ENCODE results near the gene CPM. TPM values are rescaled to one million over a fixed set of nuclear protein-coding genes. Genes with fewer than 3 reads are reported as not detected.

Gene CPM
- total RNA-seq, 1 donor from 2014 or later, result 2.2 TPM

DNA sequence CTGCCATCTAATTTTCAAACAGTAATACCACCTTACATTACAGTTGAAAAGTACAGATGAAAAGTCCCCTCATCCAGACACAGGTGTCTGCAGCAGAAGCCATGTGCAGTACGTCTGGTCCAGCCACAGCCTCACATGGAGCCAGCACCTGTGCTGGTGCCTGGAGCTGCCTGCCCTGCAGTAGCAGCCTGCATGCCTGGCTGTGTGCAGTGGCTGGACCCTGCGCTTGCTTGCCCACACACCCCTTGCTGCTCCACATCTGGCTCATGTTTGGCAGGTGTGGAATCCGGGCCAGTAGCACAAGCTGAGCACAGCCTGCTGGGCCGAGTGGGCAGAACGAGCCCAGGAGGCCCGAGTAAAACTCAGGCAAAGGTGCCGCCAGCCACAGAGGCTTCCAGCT is 21.8 kb upstream of the CPM start:
- no peak for DNase-seq

DNA sequence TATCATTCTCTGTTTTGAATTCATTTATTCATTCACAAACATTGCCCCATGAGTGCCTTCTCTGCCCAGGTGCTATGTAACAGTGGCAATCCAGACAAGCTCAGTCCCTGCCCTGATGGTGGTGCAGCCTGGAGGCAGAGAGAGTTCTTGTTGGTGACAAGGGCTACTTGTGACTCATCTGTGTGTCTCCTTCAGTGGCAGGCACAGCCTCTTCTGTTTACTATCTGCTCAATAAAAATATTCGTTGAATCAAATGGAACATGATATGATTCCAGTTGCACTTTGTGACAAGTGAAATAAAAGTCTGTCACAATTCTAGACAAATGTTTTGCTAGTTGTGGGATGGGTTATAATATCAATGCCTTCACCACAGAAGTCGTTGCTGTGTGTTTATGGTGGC is 20.6 kb upstream of the CPM start:
- DNase-seq, result no peak

DNA sequence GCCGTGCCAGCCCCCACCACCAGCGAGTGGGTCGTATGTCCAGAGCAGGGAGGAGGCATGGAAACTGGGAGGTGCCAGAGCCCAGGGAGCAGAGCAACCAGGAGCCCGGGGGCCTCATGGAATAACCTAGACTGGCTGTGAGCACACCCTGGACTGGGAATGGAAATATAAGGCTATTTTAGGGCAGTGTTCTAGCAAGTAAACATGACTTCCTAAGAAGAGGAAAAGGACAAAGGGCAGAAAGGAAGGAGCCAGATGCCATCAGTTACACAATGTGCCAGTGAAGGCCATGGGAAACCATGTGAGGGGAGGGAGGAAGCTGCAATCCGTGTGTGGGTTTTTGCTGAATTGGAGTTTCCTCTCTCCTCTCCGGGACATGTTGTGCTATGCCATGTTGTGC is 18.7 kb upstream of the CPM start:
- DNase-seq, result peak; percentile 16

DNA sequence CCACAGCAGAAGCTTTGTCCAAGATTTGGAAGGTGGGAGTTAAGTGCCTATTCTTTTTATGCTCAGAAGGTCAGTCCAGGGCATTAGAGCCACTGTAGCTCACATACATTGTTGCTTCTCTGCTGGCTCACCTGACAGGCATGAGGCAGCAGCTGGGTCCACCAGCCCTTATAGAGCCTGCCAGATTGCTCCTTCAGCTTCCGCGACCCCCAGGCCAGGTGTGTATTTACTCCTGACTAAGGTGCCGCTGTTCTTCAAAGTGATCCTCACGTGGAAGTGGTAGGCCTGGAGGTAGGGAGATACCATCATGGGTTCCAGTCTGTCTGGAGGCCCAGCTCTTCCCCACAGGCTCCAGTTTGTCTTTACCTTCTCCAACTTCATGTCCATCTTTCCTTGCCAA is 17.5 kb upstream of the CPM start:
- DNase-seq, result no peak

DNA sequence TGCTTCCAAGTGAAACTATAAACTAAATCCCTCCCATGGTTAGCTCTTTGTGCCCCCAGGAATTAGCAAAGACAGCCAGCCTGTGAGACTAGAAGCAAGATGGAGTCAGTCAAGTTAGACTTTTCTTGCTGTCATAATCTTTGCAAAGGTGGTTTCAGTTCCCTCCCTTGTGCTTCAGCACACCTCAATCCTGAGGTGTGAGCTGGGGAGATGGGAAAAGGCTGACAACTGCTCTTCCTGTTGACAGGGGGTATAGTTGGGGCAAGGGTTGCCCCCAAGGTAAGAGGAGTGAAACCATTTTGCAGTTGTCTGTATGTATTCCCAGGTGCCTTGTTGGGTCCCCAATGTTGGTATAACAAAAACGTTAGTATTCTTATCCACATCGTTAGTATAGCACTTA is 12.3 kb upstream of the CPM start:
- DNase-seq, result no peak

DNA sequence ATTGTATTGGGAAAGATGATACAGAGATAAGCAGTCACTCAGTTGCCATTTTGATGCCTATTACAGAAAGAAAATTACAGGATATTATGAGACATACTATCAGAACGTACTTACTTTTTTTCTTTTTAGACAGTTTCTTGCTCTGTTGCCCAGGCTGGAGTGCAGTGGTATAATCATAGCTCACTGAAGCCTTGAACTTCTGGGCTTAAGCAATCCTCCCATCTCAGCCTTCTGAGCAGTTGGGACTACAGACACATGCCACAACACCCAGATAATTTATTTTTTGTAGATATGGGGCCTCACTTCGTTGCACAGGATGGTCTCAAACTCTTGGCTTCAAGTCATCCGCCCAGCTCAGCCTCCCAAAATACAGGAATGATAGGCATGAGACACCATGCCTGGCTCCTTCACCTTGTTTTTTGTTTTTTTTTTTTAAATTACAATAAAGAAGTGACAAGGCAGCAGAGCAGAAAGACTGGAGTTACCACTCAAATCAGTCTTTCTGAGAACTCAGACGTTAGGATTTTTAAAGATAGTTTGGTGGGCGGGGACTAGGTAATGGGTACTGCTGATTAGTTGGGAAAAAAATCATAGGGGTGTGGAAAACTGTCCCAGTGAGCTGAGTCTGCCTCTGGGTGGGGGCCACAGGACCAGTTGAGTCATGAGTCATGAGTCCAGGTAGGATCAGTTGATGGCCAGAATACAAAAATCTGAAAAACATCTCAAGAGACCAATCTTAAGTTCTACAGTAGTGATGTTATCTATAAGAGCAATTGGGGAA is 11.5 kb upstream of the CPM start:
- no peak for DNase-seq

DNA sequence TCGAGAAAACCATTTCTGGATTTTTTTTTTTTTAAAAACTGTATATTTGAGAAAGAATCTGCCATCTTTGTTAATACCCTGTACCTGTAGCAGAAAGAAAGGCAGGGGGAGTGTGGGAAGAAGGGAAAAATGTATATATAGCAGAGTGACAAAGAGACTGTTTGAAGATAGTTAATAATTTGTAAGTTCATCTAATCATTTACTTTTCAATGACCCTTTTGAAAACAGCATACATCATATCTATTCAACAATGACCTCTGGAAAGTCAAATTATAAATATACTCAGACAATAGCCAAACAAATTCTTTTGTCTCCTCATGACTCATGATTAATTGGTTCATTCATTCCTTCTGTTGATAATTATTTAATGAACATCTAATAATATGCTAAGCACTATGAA is 10.9 kb upstream of the CPM start:
- DNase-seq, result no peak

DNA sequence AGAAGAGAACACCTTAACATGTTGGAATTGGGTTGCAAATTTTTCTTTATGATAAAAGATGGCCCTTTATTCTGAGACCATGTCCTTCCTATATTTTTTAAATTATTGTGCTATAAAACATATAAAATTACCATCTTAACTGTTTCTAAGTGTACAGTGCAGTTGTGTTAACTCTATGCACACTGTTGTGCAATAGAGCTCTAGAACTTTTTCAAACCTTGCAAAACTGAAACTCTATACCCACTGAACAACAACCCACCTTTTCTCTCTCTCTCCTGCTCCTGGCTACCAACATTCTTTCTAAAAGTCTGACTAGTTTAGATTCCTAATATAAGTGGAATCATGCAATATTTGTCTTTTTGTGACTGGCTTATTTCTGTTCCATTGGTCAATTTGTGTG is 7.8 kb upstream of the CPM start:
- no peak for DNase-seq

DNA sequence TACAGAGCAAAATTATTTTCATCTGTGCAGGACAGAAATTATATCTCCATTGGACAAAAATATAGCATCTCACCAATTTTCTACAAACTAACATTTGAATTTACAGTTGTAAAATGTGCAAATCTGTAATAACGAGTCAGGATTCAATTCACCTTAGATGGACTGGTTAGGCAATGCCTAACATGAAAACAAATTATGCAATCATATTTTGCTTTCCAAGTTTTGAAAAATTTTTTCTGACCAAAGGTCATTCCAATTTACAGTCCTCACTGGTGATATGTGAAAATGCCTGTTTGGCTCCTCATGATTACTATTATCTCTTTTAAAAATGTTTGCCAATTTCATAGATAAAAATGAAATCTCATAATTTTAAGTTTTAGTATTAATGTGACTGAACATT is 6.5 kb upstream of the CPM start:
- no peak for DNase-seq

DNA sequence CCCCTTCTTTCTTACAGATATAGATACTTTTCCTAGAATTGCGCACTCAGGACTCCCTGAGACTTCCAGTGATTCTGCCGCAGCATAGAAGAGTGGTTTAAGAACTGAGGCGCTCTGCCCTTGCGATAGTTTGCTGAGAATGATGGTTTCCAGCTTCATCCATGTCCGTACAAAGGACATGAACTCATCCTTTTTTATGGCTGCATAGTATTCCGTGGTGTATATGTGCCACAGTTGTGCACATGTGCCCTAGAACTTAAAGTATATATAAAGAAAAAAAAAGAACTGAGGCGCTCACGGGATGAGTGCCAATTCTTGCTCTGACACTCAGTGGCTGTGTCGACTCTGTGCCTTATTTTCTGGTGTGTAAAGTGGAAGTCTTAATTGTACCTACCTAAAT is 1.4 kb upstream of the CPM start:
- no peak for DNase-seq

DNA sequence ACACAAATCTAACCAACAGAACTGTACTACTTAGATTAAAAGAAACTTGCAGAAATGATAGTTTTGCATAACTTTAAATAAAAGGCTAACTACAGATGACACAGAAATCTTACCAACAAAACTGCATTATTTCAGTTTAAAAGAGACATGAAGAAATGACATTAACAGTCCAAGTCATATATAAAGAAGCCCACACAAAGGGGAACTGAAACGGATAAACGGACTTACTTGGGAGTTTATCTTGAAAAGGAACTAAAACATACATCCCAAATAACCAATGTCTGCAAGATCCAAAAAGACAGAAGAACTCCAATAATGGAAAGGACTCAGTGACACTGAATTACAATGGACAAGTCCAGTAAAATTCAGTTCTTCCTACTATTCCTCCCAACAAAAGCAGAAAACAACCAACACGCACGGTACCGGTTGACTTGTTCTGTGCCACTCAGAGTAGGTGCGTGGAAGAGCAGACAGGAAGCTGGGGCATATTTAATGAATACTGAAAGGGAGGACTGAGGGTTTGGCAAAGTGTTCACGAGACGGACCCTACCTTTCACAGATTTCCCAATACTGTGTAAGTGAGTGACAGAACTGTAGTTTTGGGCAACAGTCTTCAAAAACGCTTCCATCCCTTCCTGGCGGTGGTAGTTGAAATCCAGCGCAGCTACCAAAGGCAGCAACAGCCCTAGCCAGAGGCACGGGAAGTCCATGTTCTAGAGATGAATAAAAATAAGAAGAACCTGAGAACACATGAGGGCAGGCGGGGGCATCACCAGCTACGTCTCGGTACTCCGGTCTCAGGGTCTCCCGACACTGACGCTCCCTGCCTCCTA is 627 bp downstream of the CPM start:
- peak; percentile 5 for DNase-seq

DNA sequence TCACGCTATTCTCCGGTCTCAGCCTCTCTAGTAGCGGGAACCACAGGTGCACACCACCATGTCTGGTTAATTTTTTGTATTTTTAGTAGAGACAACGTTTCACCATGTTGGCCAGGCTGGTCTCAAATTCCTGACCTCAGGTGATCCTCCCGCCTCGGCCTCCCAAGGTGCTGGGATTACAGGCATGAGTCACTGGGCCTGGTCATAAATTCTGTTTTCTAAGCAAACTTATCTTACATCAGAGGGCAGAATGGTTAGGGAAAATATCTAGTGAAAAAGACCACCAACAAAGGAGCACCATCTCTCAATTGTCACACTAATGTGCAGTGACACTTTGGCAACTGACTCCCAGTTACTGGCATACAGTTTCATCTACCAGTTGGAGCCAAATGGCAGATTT is 2.8 kb downstream of the CPM start:
- no peak for DNase-seq

DNA sequence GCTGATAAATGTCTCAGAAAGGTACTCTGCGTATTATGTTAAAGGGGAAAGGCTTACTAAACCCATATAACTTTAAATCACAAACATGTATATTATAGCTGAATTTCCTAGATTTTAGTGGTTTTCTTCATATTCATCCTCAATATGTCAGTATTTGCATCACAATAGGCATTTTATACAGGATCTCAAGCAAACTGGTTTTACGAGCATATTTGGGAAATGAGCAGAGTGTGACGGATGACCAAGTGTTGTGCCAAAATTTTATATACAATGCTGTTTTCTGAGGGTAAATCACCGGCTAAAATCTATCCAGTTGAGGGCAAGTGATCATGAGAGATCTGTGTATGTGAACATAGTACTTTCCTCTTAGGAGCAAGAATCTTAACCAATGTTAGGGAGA is 8.4 kb downstream of the CPM start:
- DNase-seq, result no peak

DNA sequence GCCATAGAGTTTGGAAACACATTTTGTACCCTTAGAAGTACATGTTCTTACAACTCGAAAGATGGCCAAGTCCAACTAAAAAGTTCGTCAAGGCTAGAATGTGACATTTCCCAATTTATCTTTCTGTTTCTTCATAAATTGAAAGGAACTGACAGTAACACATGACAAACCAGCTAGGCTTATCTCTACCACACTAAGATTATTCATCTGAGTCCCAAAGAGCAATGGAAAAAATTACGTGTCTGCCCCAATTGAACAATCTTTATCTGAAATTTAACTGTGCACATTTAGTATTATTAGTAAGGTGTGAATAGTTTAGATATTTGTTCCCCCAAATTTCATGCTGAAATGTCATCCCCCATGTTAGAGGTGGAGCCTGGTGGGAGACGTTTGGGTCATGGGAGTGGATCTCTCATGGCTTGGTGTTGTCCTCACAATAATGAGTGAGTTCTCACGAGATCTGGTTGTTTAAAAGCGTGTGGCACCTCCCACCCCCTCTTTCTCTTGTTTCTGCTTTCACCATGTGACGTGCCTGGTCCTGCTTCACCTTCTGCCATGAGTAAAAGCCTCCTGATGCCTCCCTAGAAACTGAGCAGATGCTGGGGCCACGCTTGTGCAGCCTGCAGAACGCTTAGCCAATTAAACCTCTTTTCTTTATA is 13.3 kb downstream of the CPM start:
- DNase-seq, result no peak

DNA sequence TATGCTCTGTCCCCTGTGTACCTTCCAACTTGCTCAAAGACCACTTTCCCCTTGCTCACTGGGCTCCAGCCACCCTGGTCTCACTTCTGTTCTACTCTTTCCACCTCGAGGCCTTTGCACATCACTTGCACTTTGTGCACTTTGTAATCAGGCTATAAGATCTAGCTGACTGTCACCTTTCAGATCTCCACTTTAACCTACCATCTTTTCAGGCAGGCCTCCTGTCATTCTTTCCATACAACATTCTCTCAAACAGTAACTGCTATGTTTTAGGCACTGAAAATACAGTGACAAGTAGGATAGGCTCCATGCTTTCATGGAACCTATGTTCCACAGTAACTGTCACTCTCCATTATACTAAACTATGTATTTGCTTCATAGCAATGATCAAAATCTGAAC is 14.0 kb downstream of the CPM start:
- no peak for DNase-seq

DNA sequence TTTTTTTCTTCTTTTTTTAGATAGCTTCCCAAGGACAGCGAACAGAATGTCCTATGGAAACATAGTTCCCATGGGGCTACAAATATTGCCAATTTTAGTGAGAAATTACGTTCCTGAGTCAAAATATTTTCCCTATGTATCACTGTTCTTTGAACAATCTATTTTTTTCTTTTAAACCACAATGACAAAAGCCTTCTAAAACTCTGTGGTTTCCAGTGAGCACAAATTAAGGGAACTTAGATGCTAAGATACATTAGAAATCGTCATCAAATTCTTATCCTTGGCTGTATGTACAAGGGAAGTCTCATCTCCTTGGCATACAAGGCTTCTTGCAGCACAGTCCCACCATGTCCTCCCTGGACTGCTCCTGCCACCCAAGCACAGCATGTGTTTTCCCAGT is 17.9 kb downstream of the CPM start:
- DNase-seq, result no peak

DNA sequence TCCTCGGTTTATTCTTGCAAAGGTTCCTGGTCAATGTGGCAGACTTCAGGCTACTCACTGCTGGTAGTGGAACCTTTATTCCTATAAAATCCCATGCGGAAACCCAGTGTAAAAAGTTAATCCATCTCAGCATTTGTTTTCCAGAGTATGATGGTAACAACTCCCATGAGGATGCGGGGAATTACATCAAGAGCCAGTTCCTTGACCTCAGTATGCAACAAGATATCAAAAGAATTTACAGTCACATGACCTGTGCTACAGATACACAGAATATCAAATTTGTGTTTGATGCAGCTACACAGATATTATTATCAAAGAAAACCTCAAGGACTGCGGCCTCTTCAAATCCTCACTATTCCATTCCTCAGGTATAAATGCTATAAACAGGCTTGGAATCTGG is 19.3 kb downstream of the CPM start:
- DNase-seq, result no peak

DNA sequence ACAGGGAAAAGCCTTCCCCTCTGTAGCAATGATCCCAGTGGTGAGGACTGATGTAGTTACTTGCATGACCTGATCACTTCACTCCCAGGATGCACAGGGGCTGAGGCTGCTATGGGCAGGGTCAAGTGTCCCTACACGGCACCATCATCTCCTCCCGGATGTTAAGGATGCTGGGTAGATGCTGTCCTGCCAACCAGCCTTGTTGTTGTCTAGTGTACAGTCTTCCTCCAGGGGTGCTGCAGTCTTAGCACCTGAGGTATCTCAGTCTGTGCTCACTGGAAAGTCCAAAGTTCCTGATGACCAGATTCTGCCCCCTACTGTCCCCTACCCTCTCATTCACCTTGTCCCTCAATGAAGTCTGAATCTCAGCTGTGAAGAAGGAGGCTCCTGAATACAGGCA is 20.1 kb downstream of the CPM start:
- DNase-seq, result no peak

DNA sequence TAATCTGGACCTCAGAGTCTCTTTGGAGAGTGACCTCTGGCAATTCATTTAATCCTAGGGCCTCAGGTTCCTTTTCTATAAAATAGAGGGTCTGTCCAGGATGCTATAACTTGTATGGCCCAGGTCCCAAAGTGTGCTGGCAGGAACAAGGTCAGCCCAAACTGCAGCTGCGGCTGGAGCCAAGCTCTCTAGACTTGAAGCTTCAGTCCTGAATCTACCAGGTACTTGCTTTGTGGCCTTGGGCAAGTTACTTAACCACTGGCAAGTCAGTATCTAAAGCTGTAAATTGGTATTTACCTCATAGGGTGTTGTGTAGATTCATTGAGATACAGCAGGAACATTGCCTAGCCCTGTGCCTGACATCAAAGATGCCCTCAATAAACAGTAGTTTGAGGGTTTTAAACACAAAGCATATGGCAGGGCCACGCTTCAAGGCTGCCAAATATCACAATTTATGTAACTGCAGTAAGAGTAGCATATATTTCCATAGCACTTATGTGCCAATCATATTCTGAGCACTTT is 21.7 kb downstream of the CPM start:
- DNase-seq, result no peak

DNA sequence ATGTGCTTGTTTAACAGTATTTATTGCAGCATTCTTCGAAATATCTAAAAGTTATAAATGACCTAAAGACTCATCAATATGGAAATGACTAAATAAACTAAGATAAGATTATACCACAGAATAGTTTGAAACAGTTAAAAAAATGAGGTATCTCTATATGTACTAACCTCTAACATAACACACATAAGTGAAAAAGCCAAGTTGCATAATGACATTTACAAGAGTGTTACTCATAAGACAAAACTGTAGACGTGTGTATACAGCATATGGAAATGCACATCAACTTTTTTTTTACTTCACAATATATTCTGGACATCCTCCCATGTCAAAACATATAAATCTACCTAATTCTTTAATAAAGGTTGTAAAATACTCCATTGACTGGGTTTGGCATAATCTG is 22.8 kb downstream of the CPM start:
- DNase-seq, result no peak

DNA sequence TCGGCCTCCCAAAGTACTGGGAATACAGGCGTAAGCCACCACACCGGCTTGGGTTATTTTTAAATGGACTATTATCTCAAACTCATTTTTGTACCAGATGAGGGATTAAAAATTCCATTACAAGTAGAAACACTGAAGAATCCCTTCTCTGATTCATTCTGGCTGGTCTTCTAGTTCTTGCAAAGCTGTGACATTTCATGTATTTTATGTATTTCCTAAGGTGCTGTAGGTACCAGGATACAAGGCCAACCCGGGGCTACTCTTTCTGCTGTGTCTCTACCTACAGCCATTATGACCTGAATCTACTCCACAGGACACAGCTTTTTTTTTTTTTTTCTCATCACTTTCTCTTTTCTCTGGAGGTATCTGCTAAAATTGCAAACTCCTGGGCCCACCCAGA is 24.9 kb downstream of the CPM start:
- no peak for DNase-seq

DNA sequence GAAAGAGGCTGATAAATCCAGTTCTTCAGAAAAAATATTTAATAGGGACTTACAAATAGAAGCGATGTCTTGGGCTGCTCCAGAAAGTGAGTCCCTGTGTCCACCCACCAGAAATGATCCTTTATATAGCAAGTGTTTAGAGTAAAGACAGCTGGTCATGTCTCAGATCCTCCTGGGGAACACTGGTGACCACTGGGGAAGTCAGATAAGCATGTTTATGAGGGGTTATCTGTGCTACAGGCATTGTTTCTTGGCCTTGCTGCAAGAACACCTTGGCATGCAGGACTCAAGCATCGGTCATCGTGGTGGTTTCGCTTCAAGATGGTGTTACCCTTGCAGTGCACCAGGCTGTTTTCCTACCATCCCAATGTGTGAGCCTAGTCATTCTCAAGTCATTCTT is 27.2 kb downstream of the CPM start:
- no peak for DNase-seq

DNA sequence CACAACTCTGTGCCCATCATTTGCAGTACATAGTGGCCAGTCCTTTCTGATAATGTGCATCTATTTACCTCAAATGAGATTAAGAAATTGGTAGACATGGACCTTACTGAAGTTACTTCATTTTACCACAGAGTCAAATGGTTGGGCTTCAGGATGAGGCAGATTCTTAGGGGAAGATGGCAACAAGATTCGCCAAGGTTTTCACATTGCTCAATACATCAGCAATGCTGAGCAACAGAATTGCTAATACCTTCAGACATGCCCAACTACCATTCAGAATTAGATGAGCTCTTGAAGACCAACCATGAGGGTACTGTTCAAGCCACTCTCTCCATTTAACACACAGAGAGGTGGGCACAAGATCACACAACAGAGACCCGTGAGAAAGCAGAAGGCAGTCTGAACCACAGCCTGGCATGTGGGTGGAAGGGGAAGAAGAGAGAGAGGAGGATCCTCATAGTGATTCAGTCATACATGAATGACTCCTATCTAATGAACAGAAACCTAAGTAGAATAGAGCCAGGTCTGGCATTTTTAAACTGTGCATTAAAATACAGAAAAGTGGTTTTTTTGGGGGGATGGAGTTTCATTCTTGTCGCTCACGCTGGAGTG is 28.5 kb downstream of the CPM start:
- no peak for DNase-seq
